SK-MEL-5 (cell line): Measurements from ENCODE around the gene ZP2. TPM values are rescaled to one million over a fixed set of nuclear protein-coding genes. Genes with fewer than 3 reads are reported as not detected.
"Not testable (repeated sequence)": the region's sequence is repeated elsewhere in the genome, so short reads cannot be mapped to it uniquely, and the experiment has no call there.

ENCODE experiments used
- DNase-seq: peaks from one replicate; pipeline ENCODE4 v3.0.0-alpha.2; 2016; ENCODE audit warnings: low read depth, low spot score
- in situ Hi-C: cut with HindIII; loops from 2 replicates; pipeline ENCODE4 v1.10.0; 2016; ENCODE audit warnings: low sequenced_read_pairs, high pct_unique_total_duplicates, low pct_unique_long_range_greater_than_20kb
- total RNA-seq: library from RNA; depleted of rRNA; stranded (reverse); fragments of >200 nt; shearing (Covaris generic); gene quantifications from 2 replicates; pipeline ENCODE4 v1.2.3, GENCODE V29; 2014

ZP2 gene
- total RNA-seq, 1 experiment from 2014 or later, result not detected

- in situ Hi-C loops, result no loop called here
- DNase-seq, result no peak
Measured at GRCh38 chr16:21222495-21223337, 11.3 kb upstream of the ZP2 start.

- DNase-seq, result no peak
- in situ Hi-C loops, result no loop called here
Measured at GRCh38 chr16:21219551-21219950, 8.2 kb upstream of the ZP2 start.

- no peak for DNase-seq
- in situ Hi-C loops, result no loop called here
Measured at GRCh38 chr16:21218153-21218552, 6.8 kb upstream of the ZP2 start.

DNA sequence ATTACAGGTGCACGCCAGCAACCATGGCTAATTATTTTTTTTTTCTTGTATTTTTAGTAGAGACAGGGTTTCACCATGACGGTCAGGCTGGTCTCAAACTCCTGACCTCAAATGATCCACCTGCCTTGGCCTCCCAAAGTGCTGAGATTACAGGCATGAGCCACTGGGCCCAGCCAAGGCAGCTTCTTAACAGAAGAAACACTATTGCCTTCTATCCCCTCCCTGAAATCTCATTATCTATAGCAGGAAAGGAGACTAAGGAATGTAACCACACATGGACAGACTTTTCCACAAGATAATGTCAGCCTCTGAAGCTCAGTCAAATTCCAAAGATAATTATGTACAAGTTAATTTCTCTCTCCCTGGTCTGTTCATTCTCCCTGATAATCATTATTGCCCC, 5.7 kb upstream of the ZP2 start:
- no peak for DNase-seq
- in situ Hi-C loops, result no loop called here

- no peak for DNase-seq
- in situ Hi-C loops, result no loop called here
Measured at GRCh38 chr16:21214086-21214485, 2.7 kb upstream of the ZP2 start.

GRCh38 chr16:21208446-21209230, 2.7 kb downstream of the ZP2 start:
- in situ Hi-C loops, result no loop called here
- DNase-seq, result no peak

- in situ Hi-C loops, result no loop called here
- DNase-seq, result no peak
Measured at GRCh38 chr16:21206550-21206949, 4.8 kb downstream of the ZP2 start.

- DNase-seq, result no peak
- in situ Hi-C loops, result no loop called here
Measured at GRCh38 chr16:21205303-21205702, 6.1 kb downstream of the ZP2 start.

GRCh38 chr16:21203155-21203797, 8.1 kb downstream of the ZP2 start:
- no peak for DNase-seq

GRCh38 chr16:21199607-21200218, 11.7 kb downstream of the ZP2 start:
- in situ Hi-C loops, result no loop called here
- no peak for DNase-seq

More at GRCh38 chr16:21203155-21203797, 8.1 kb downstream of the ZP2 start:
- in situ Hi-C loops, result no loop called here

DNA sequence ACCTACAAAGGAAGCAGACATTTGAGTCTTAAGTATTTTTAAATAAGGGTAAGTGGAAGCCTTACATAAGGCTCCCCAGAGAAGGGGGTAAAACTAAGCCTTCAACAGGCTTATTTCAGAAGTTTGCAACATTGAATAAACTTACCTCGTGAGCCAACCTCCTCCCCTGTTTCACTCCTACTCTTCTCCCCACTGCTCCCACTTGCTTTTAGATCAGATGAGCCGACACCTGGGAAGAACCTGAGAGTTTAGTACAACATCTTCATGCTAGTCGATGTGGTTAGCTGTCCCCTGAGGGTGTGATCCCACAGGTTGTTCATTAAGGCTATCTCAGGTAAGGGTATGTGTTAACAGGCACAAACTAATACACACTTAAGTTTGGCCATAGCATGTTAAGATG, 13.8 kb downstream of the ZP2 start:
- DNase-seq, result no peak
- in situ Hi-C loops, result no loop called here

- in situ Hi-C loops, result no loop called here
- no peak for DNase-seq
Measured at GRCh38 chr16:21197112-21197511, 14.3 kb downstream of the ZP2 start.

DNA sequence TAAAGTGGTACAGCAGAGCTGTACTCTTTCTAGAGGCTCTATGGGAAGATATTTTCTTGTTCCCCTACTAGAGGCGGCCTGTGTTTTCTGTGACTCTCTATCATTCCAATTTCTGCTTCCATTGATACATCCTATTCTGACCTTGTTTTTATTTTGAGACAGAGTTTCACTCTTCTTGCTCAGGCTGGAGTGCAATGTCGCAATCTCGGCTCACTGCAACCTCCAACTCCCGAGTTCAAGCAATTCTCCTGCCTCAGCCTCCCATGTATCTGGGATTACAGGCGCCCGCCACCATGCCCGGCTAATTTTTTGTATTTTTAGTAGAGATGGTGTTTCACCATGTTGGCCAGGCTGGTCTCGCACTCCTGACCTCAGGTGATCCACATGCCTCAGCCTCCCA, 16.0 kb downstream of the ZP2 start:
- DNase-seq, in situ Hi-C loops: not testable (repeated sequence)

- in situ Hi-C loops, result no loop called here
- no peak for DNase-seq
Measured at GRCh38 chr16:21194771-21195301, 16.5 kb downstream of the ZP2 start.

DNA sequence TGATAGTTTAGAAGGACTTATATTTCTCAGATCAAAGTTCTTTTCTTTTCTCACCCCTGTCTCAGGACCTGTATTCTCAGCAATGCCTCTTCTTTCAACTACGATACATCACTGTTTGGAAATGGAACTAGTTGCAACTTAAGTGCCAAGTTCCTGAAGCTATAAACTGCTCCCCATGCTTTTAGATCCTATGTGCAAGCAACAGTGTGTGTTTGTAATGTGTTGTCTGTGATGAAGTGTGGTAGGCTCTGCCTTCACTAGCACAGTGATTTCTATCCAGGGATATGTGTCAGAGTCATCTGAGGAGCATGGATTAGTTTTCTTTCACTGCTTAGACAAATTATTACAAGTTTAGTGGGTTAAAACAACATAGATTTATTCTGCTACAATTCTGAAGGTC, 18.4 kb downstream of the ZP2 start:
- in situ Hi-C loops, result no loop called here
- no peak for DNase-seq

DNA sequence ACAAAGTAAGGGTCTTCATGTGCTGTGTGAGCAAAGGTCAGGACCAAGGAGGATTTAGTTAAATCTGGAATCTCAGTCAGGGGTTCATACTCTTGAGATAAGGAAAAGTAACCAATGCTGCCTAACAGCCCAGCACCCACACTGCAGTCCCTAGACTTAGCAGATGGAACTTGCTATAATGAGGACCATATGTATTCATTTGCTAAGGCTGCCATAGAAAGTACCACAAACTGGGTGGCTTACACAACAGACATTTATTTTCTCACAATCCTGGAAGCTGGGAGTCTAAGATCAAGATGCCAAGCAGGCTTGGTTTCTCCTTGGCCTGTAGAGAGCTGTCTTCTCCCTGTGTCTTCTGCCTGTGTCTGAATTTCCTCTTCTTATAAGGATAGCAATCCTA, 20.8 kb downstream of the ZP2 start:
- in situ Hi-C loops, result no loop called here
- DNase-seq, result no peak

DNA sequence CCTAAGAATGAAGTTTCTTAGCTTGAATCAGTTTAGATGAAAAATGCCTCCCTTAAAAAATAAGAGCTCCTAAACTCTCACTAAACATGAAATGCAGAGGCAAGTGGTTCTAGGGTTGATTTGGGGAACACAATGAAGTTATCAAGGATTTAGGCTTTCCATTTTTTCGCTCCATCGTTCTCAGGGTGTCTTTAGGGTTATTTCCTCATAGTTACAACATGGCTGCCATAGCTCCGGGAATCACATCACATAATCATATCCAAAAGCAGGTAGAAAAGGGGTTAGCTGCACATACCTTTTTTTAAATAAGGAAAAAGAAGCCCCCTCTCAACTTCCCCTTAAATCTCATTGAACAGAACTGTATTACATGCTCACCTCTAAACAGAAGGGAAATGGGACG, 21.4 kb downstream of the ZP2 start:
- in situ Hi-C loops, result no loop called here
- no peak for DNase-seq

DNA sequence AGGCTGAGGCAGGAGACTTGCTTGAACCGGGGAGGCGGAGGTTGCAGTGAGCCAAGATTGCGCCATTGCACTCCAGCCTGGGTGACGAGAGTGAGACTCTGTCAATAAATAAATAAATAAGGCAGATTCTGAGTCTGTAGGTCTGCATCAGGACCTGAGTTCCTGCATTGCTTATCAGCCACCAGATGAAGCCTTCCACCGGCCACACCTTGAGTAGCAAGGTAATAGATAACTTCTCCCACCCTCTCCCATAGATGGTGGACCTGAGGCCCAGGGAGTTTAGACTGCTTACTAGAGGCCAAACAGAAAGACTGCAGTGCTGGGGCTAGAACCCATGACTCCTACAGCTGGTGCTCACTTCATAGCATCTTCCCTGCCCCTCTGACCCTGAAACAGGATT, 22.1 kb downstream of the ZP2 start:
- in situ Hi-C loops, result no loop called here
- DNase-seq, result no peak
